Naive thymus-derived CD8-positive, alpha-beta T cell (primary cell): Measurements from ENCODE around the gene FBXL22. TPM values are rescaled to one million over a fixed set of nuclear protein-coding genes. Genes with fewer than 3 reads are reported as not detected.
"Not testable (repeated sequence)": the region's sequence is repeated elsewhere in the genome, so short reads cannot be mapped to it uniquely, and the experiment has no call there.

Source experiments
- ATAC-seq, 2 donors: fragments of 150-1000 bp; cut with Tn5 transposase in 1 of 2; sonication (Bioruptor Pico), chemical (Tn5 transposase) in 1 of 2; 1 replicate in 1 of 2; 2 replicates in 1 of 2; pipeline ENCODE4 v1.10.0; 2021; ENCODE audit warnings: mild to moderate bottlenecking in 2 of 2, moderate library complexity in 2 of 2
- POLR2A ChIA-PET: fragments of 350-600 bp; sonication (Branson Sonifier 250); formaldehyde crosslinking; loops from one replicate; lab custom pipeline; 2021; ENCODE audit warnings: antibody characterized with exemption; lab: Charles Lee
- DNase-seq, 10 donors: peaks; one replicate each; pipeline versions ENCODE4 v3.0.0 to v3.0.0-alpha.2; 2020 to 2022
- H3K27ac Mint-ChIP-seq, 10 donors: one replicate each; pipeline ENCODE4 v1.8.0; 2020 to 2022; ENCODE audit warnings: mild to moderate bottlenecking in 10 of 10, mixed read lengths in 10 of 10, moderate library complexity in 4 of 10, inconsistent platforms in 1 of 10
- H3K27me3 Mint-ChIP-seq, 5 donors: one replicate each; pipeline ENCODE4 v1.8.0; 2021 to 2022; ENCODE audit warnings: mixed read lengths in 5 of 5
- H3K36me3 Mint-ChIP-seq, 3 donors: one replicate each; pipeline ENCODE4 v1.8.0; 2020 to 2022; ENCODE audit warnings: mixed read lengths in 3 of 3, mild to moderate bottlenecking in 2 of 3, inconsistent platforms in 1 of 3
- H3K4me1 Mint-ChIP-seq, 4 donors: one replicate each; pipeline ENCODE4 v1.8.0; 2021 to 2022; ENCODE audit warnings: mixed read lengths in 4 of 4
- H3K4me3 Mint-ChIP-seq, 10 donors: one replicate each; pipeline ENCODE4 v1.8.0; 2020 to 2022; ENCODE audit warnings: mild to moderate bottlenecking in 10 of 10, mixed read lengths in 10 of 10, moderate library complexity in 6 of 10, inconsistent platforms in 1 of 10
- H3K9me3 Mint-ChIP-seq, 9 donors: one replicate each; pipeline ENCODE4 v1.8.0; 2020 to 2022; ENCODE audit warnings: mixed read lengths in 9 of 9, mild to moderate bottlenecking in 3 of 9, inconsistent platforms in 1 of 9, moderate library complexity in 1 of 9
- polyA plus RNA-seq, 3 donors: library from polyadenylated mRNA; unstranded; fragments of 300-500 nt; fragmentation: Illumina TruSeq; gene quantifications; one replicate each; pipeline ENCODE4 v1.2.3, GENCODE V29; 2021
- total RNA-seq, 8 experiments: library from RNA in 2 of 8; stranded (reverse) in 2 of 8; gene quantifications; one replicate each; pipeline ENCODE4 v1.2.3 and lab custom pipeline; 2021 to 2026

FBXL22 gene
- total and polyA plus RNA-seq, 5 experiments from 2014 or later: 1.5 to 2.7 (median 2.0) TPM

DNA sequence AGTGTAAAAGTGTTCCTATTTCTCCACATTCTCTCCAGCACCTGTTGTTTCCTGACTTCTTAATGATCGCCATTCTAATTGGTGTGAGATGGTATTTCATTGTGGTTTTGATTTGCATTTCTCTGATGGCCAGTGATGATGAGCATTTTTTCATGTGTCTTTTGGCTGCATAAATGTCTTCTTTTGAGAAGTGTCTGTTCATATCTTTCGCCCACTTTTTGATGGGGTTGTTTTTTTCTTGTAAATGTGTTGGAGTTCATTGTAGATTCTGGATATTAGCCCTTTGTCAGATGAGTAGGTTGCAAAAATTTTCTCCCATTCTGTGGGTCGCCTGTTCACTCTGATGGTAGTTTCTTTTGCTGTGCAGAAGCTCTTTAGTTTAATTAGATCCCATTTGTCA is 20.4 kb downstream of the FBXL22 start:
- H3K9me3 Mint-ChIP-seq, H3K4me3 Mint-ChIP-seq, H3K27me3 Mint-ChIP-seq, DNase-seq, POLR2A ChIA-PET, H3K4me1 Mint-ChIP-seq, ATAC-seq: not testable (repeated sequence)
- Mint-ChIP-seq H3K27ac (peak overlapping the region in 2 of 10 donors; percentile 32 to 45), H3K36me3 (peaks cover 4 to 63% (median 34%) of the 10 kb centered on the region in 3 donors)

- H3K27me3 Mint-ChIP-seq, H3K4me1 Mint-ChIP-seq, DNase-seq, H3K9me3 Mint-ChIP-seq, POLR2A ChIA-PET, ATAC-seq, H3K4me3 Mint-ChIP-seq: not testable (repeated sequence)
- peaks cover 0 to 64% (median 41%) of the 10 kb centered on the region in 3 donors for H3K36me3 Mint-ChIP-seq
- H3K27ac Mint-ChIP-seq: peak overlapping the region in 1 of 10 donors; percentile 18
These were observed 23.6 kb downstream of the FBXL22 start for GRCh38 chr15:63620760-63621159.

DNA sequence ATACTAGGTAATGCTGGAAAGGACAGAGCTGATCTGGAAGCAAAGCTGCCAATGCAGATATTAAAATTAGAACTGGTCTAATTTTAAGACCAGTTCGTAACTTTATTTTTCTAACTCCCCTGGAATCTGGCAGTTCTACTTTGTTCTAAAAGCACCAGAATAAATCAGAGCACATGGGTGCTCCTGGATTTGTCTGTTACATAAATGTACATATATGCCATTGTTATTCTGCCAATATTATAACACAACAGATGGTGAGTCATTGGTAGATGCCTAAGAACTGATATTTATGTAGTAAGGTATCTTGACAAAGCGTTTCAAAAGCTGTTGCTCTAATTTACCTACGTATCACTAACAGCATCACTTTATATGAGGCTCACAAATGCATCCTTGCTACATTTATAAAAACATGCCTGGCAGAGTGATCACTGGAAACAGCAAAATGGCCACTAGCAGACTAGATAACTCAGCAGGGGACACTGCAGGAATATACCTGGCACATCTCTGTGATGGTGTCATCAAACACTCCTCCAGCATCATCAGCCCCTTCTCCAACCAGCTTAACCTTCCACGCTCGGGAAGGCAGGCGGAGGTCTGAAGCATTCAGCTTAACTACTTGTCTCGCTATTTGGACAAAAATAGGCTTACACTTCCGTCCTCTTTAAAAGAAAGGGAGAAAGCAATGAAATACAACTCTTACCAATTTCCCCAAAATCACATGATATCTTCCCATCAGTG is 26.2 kb downstream of the FBXL22 start:
- Mint-ChIP-seq H3K36me3 (peaks cover 0 to 71% (median 40%) of the 10 kb centered on the region in 3 donors), H3K4me1 (no peaks in the 10 kb centered on the region), H3K27me3 (no peaks in the 10 kb centered on the region), H3K27ac (peak overlapping the region in 6 of 10 donors; percentile 5 to 71 (median 61)), H3K9me3 (no peaks in the 10 kb centered on the region), H3K4me3 (no peak overlapping the region)
- POLR2A ChIA-PET: interaction anchor here (0.6 kb wide), 1 partner anchor 141 kb away, joined by 3 read pairs; no protein-coding TSS in a partner anchor
- DNase-seq (no peak), ATAC-seq (no peak)

DNA sequence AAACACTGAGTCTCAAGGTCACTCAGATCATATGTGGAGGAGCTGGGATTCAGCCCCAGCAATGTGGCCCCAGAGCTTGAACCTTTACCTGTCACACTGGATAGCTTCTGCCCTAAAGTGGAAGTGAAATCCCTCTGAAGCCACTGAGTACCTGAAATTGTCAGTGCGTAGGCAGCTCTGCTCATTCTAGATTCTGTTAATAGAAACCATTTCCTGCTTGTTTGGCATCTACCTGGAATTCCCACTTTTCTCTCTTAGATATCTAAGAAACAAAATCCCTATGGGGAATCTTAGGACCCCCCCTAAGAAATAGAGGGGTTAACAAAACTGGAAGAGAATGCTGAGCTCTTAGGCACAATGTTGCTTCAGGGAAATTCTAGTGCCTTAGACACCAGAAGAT is 29.8 kb downstream of the FBXL22 start:
- no peak overlapping the region for H3K4me3 Mint-ChIP-seq
- H3K27me3 Mint-ChIP-seq: no peaks in the 10 kb centered on the region
- POLR2A ChIA-PET: interaction anchor here (1.3 kb wide), 1 partner anchor 22 kb away, joined by 5 read pairs; no protein-coding TSS in a partner anchor
- H3K4me1 Mint-ChIP-seq: no peaks in the 10 kb centered on the region
- ATAC-seq (no peak), DNase-seq (no peak)
- H3K9me3 Mint-ChIP-seq: no peaks in the 10 kb centered on the region
- H3K36me3 Mint-ChIP-seq: peaks cover 13 to 94% (median 54%) of the 10 kb centered on the region in 3 donors
- no peak overlapping the region for H3K27ac Mint-ChIP-seq

DNA sequence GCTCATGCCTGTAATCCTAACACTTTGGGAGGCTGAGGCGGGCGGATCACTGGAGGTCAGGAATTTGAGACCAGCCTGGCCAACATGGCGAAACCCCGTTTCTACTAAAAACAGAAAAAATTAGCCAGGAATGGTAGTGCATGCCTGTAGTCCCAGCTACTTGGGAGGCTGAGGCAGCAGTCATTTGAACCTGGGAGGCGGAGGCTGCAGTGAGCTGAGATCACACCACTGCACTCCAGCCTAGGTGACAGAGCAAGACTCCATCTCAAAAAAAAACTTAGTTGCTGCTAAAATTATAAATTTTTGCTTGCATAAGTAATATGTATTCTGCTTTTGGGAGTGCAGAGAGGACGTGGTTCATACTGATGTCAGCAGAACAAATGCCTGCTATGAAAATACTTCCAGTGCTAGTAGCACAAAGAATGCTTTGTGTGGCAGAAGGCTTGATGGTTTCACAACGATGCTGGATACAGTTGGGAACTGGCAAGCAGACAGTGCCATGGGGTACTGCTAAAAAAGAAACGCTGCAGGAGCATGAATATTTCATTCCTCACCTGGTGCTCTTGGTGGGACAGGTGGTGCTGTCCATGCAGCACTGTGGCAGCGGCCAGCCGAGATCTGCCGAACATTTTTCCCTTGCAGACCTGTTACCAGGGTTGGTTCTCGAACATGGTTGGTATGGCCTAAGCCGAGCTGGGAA is 31.1 kb downstream of the FBXL22 start:
- POLR2A ChIA-PET: interaction anchor here (1.3 kb wide), 1 partner anchor 23 kb away, joined by 5 read pairs; no protein-coding TSS in a partner anchor
- H3K4me1 Mint-ChIP-seq: no peaks in the 10 kb centered on the region

GRCh38 chr15:63630036-63630751 is 33.0 kb downstream of the FBXL22 start:
- ATAC-seq: no peak
- POLR2A ChIA-PET: no interaction called here
- H3K4me1 Mint-ChIP-seq: no peaks in the 10 kb centered on the region
- no peaks in the 10 kb centered on the region for H3K27me3 Mint-ChIP-seq
- H3K9me3 Mint-ChIP-seq: no peaks in the 10 kb centered on the region
- H3K4me3 Mint-ChIP-seq: no peak overlapping the region
- H3K36me3 Mint-ChIP-seq: peaks cover 16 to 94% (median 49%) of the 10 kb centered on the region in 3 donors
- peak overlapping the region in 3 of 10 donors; percentile 34 to 67 (median 54) for H3K27ac Mint-ChIP-seq
- no peak for DNase-seq

More for the DNA sequence above, 31.1 kb downstream of the FBXL22 start:
- Mint-ChIP-seq H3K27ac (peak overlapping the region in 4 of 10 donors; percentile 19 to 84 (median 25)), H3K4me3 (no peak overlapping the region), H3K27me3 (no peaks in the 10 kb centered on the region), H3K36me3 (peaks cover 13 to 94% (median 52%) of the 10 kb centered on the region in 3 donors), H3K9me3 (no peaks in the 10 kb centered on the region)
- DNase-seq: no peak
- no peak for ATAC-seq

DNA sequence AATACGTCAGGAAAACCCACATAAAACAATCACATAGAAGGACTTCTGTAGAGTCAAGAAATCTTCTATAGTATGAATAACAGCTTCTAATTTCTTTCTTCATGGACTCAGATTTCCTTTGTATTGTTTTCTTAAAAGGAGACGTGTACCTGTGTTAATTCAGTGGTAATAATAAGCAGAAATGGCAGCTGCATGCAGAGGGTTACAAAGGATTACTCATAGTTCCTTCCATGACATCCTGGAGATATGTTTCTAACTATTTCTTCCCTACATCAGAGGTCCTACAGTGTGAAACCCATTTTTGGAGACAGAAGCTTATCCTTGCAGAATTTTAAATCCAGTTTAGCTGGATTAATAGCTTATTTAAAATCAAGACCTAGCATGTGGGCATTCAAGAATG is 36.1 kb downstream of the FBXL22 start:
- POLR2A ChIA-PET: no interaction called here

DNA sequence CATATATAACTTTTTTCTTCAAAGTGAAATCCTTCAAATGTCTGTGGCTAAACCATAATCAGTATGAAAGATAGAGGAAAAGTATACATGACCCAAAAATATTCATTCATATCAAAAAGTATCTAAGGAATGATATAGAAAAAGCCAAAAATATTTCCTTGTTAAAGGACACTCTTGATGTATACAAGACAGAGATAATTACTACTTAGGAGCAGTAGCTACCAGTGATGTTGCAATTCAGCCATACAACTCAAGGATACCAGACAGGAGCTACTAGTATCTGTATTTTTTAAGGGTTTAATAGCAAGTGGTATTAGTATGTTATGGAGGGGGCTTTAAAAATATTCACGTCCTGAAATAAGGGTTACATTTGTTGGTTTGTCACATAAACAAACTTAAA is 37.0 kb downstream of the FBXL22 start:
- Mint-ChIP-seq H3K9me3 (no peaks in the 10 kb centered on the region), H3K36me3 (peaks cover 16 to 90% (median 45%) of the 10 kb centered on the region in 3 donors), H3K27ac (peak overlapping the region in 3 of 10 donors; percentile 13 to 79 (median 48)), H3K4me3 (no peak overlapping the region), H3K27me3 (no peaks in the 10 kb centered on the region), H3K4me1 (peaks cover 0 to 1% (median 0%) of the 10 kb centered on the region in 4 donors)
- DNase-seq: no peak
- POLR2A ChIA-PET: no interaction called here
- ATAC-seq: no peak

More for the DNA sequence above, 36.1 kb downstream of the FBXL22 start:
- DNase-seq: no peak
- Mint-ChIP-seq H3K4me1 (peaks cover 0 to 1% (median 0%) of the 10 kb centered on the region in 4 donors), H3K9me3 (no peaks in the 10 kb centered on the region), H3K27me3 (no peaks in the 10 kb centered on the region), H3K27ac (peak overlapping the region in 2 of 10 donors; percentile 25 to 61), H3K36me3 (peaks cover 16 to 94% (median 46%) of the 10 kb centered on the region in 3 donors), H3K4me3 (no peak overlapping the region)
- ATAC-seq: no peak

GRCh38 chr15:63636518-63637061 is 39.4 kb downstream of the FBXL22 start:
- Mint-ChIP-seq H3K9me3 (no peaks in the 10 kb centered on the region), H3K4me3 (no peak overlapping the region), H3K36me3 (peaks cover 9 to 86% (median 43%) of the 10 kb centered on the region in 3 donors), H3K27ac (peak overlapping the region in 2 of 10 donors; percentile 41 to 74), H3K27me3 (no peaks in the 10 kb centered on the region), H3K4me1 (peaks cover 0 to 1% (median 0%) of the 10 kb centered on the region in 4 donors)
- no peak for ATAC-seq
- no peak for DNase-seq
- POLR2A ChIA-PET: interaction anchor here (1.0 kb wide), 1 partner anchor 12 kb away, joined by 3 read pairs; no protein-coding TSS in a partner anchor

DNA sequence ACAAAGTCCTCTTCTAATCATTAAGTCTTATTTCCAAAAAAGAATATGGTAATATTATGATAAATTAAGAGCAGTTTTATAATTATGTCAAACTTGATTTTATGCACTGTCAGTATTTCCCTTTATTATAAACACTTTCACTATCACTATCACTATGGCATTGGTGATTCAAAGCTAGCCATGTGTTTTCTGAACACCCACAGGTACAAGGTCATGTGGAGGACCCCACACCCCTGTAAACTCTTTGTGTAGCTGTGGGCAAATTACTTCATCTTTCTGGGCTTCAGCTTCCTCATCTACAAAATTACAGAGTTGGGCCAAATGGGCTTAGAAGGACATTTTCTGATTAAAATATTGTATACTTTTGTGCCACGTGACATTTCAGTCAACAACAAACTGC is 41.7 kb downstream of the FBXL22 start:
- POLR2A ChIA-PET: interaction anchor here (0.5 kb wide), 1 partner anchor 185 kb away, joined by 3 read pairs; no protein-coding TSS in a partner anchor
- peaks cover 0 to 1% (median 0%) of the 10 kb centered on the region in 4 donors for H3K4me1 Mint-ChIP-seq
- no peaks in the 10 kb centered on the region for H3K9me3 Mint-ChIP-seq
- H3K27ac Mint-ChIP-seq: peak overlapping the region in 5 of 10 donors; percentile 20 to 56 (median 42)
- ATAC-seq (no peak), DNase-seq (no peak)
- H3K36me3 Mint-ChIP-seq: peaks cover 9 to 83% (median 39%) of the 10 kb centered on the region in 3 donors
- no peaks in the 10 kb centered on the region for H3K27me3 Mint-ChIP-seq
- H3K4me3 Mint-ChIP-seq: no peak overlapping the region

GRCh38 chr15:63640146-63640545 is 43.0 kb downstream of the FBXL22 start:
- Mint-ChIP-seq H3K36me3 (peaks cover 5 to 84% (median 43%) of the 10 kb centered on the region in 3 donors), H3K4me3 (no peak overlapping the region), H3K4me1 (peaks cover 0 to 1% (median 0%) of the 10 kb centered on the region in 4 donors), H3K27ac (peak overlapping the region in 3 of 10 donors; percentile 16 to 60 (median 36)), H3K27me3 (no peaks in the 10 kb centered on the region), H3K9me3 (no peaks in the 10 kb centered on the region)
- POLR2A ChIA-PET: no interaction called here
- ATAC-seq: no peak
- DNase-seq: no peak
